ENCODE results near the gene LRRC3. TPM values are rescaled to one million over a fixed set of nuclear protein-coding genes. Genes with fewer than 3 reads are reported as not detected.

Gene LRRC3
- total and polyA plus RNA-seq, 2 of the 4 experiments (the other 2 are of a cell fraction) = under 0.01 to 0.38 TPM

DNA sequence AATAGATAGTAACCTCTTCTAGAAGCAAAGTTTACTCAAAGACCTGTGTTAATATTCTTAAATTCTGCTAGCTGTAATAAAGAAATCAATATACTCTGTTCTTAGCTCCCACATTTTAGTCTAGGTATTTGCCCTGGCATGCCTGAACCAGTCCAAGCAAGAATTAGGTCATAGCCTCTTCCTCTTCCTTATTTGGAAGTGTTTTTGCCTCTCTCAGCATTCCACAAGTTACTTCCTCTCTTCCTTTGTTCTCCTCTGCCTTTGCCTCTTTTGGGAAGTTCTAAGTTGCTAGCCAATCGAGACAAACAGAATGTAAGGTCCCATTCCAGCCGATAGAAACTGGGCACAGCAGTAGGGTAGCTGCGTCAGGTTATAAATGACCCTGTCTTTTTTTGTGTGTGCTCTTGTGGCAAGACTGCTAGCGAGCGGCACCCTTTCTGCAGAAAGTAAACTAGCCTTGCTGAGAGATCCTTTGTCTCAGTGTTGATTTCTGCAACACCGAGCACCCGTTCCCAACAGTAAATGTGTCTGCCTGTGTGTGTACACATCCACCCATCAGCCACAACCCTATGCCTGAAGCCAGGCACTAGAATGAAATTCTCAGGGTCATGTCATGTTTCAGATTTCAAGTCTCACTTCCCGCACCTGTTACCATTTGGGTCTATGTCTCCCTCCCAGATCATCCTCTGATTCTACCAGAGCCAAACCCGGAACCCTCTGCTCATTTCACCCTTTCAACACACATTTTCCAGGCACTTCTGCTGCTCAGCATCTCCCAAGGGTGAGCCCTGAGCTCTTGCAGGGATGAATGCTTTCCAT lies 37.5 kb downstream of the LRRC3 start:
- H3K4me2 ChIP-seq (ENCODE audit: low read depth, low read length) = no peak overlapping the region
- H2BK15ac ChIP-seq (ENCODE audit: low read depth, low read length) = no peak overlapping the region
- H2AK9ac ChIP-seq (replicated peaks; ENCODE audit: low read depth, low read length, poor library complexity) = peak overlapping the region; percentile 73
- no peak overlapping the region for H2BK20ac ChIP-seq (ENCODE audit: low read depth, low read length)
- no peaks in the 10 kb centered on the region for H3K36me3 ChIP-seq (ENCODE audit: control insufficient read depth, insufficient read depth, low read length)
- H4K8ac ChIP-seq (ENCODE audit: low read depth in 2 of 2, low read length in 2 of 2) = no peak overlapping the region
- peaks cover 12% of the 10 kb centered on the region; the same call in 1 of the 2 replicates for H3K27me3 ChIP-seq (ENCODE audit: control insufficient read depth, insufficient read depth, low read length)
- H3K9me3 ChIP-seq (ENCODE audit: control insufficient read depth, insufficient read depth, low read length) = peaks cover 24% of the 10 kb centered on the region
- no peaks in the 10 kb centered on the region for H3K9me1 ChIP-seq (ENCODE audit: insufficient read depth, low read length)
- intact Hi-C loops (cut with micrococcal nuclease) (no loop called here), dilution Hi-C loops (cut with HindIII; ENCODE audit: low sequenced_read_pairs, unreplicated experiment) (no loop called here), in situ Hi-C loops (cut with MboI; ENCODE audit: low sequenced_read_pairs) (no loop called here)
- no peak overlapping the region for H3K18ac ChIP-seq (ENCODE audit: low read depth, low read length)
- H3K4me3 ChIP-seq (ENCODE audit: insufficient read depth, low read depth, low read length) = no peak overlapping the region
- no peak overlapping the region for H3K9ac ChIP-seq (ENCODE audit: low read depth, low read length)
- no peak overlapping the region for H4K91ac ChIP-seq (ENCODE audit: insufficient read depth, low read depth, low read length)
- H2BK5ac ChIP-seq (ENCODE audit: low read depth, low read length, poor library complexity, severe bottlenecking) = no peak overlapping the region
- ChIA-PET POLR2A (ENCODE audit: unreplicated experiment) (no interaction called here), CTCF (no interaction called here)
- H3K79me1 ChIP-seq (ENCODE audit: low read depth in 1 of 2, low read length in 2 of 2) = no peaks in the 10 kb centered on the region
- H3K14ac ChIP-seq (replicated peaks; ENCODE audit: low read depth, low read length) = no peak overlapping the region
- no peak overlapping the region for H3K4ac ChIP-seq (ENCODE audit: low read depth, low read length)
- H4K20me1 ChIP-seq (ENCODE audit: insufficient read depth, low read length) = no peaks in the 10 kb centered on the region
- DNase-seq (no peak), ATAC-seq (ENCODE audit: low read depth) (no peak)
- WGBS, 2 experiments (ENCODE audit: extremely low coverage in 2 of 2, insufficient read length in 1 of 2) = no CpG with 5 or more reads among the region's 9 CpGs
- H3K27ac ChIP-seq (ENCODE audit: insufficient read depth, low read length) = no peak overlapping the region
- no peak overlapping the region for H3K56ac ChIP-seq (ENCODE audit: extremely low read depth, insufficient read depth, low read length)
- H3K23ac ChIP-seq (ENCODE audit: low read depth, low read length) = no peak overlapping the region
- TF ChIP-seq CEBPB (IDR thresholded peaks at IDR 0.05; ENCODE audit: low read depth, low read length) (no peak), MAZ (IDR thresholded peaks at IDR 0.05; ENCODE audit: borderline replicate concordance, low read depth, low read length) (no peak), RCOR1 (IDR thresholded peaks at IDR 0.05; ENCODE audit: insufficient replicate concordance, low read length) (no peak), RAD21 (IDR thresholded peaks at IDR 0.05; ENCODE audit: low read length) (no peak), CHD1 (IDR thresholded peaks at IDR 0.05; ENCODE audit: low read depth, low read length) (no peak), NFE2L2 (IDR thresholded peaks at IDR 0.05; ENCODE audit: low read depth, low read length) (no peak), FOS (IDR thresholded peaks at IDR 0.05; ENCODE audit: low read depth, low read length) (no peak), SMC3 (IDR thresholded peaks at IDR 0.05; ENCODE audit: low read depth, low read length) (no peak), RFX5 (IDR thresholded peaks at IDR 0.05; ENCODE audit: low read depth, low read length) (no peak), MXI1 (IDR thresholded peaks at IDR 0.05; ENCODE audit: borderline replicate concordance, low read depth, low read length) (no peak), MAFK (IDR thresholded peaks at IDR 0.05; ENCODE audit: low read depth, low read length) (no peak), POLR2A (IDR thresholded peaks at IDR 0.05; ENCODE audit: low read depth, low read length) (no peak)
- TF ChIP-seq, protein P1, sequence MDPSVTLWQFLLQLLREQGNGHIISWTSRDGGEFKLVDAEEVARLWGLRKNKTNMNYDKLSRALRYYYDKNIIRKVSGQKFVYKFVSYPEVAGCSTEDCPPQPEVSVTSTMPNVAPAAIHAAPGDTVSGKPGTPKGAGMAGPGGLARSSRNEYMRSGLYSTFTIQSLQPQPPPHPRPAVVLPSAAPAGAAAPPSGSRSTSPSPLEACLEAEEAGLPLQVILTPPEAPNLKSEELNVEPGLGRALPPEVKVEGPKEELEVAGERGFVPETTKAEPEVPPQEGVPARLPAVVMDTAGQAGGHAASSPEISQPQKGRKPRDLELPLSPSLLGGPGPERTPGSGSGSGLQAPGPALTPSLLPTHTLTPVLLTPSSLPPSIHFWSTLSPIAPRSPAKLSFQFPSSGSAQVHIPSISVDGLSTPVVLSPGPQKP (IDR thresholded peaks at IDR 0.05; ENCODE audit: borderline replicate concordance, low read depth, low read length) = no peak
- TF ChIP-seq, protein P2, sequence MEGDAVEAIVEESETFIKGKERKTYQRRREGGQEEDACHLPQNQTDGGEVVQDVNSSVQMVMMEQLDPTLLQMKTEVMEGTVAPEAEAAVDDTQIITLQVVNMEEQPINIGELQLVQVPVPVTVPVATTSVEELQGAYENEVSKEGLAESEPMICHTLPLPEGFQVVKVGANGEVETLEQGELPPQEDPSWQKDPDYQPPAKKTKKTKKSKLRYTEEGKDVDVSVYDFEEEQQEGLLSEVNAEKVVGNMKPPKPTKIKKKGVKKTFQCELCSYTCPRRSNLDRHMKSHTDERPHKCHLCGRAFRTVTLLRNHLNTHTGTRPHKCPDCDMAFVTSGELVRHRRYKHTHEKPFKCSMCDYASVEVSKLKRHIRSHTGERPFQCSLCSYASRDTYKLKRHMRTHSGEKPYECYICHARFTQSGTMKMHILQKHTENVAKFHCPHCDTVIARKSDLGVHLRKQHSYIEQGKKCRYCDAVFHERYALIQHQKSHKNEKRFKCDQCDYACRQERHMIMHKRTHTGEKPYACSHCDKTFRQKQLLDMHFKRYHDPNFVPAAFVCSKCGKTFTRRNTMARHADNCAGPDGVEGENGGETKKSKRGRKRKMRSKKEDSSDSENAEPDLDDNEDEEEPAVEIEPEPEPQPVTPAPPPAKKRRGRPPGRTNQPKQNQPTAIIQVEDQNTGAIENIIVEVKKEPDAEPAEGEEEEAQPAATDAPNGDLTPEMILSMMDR (conservative IDR thresholded peaks at IDR 0.05; ENCODE audit: low read depth, low read length) = no peak
- no TSS peak for BruUV-seq (replicated peaks)
- no peak overlapping the region for H2AFZ ChIP-seq (replicated peaks; ENCODE audit: low read length, poor library complexity)
- H2AK5ac ChIP-seq (ENCODE audit: low read depth, low read length) = no peak overlapping the region
- H2BK120ac ChIP-seq (ENCODE audit: low read depth, low read length) = no peak overlapping the region
- no peaks in the 10 kb centered on the region for H3K4me1 ChIP-seq (ENCODE audit: control insufficient read depth, insufficient read depth, low read length)
- no peak overlapping the region for H4K5ac ChIP-seq (ENCODE audit: low read depth, low read length)

Measured in IMR-90 (cell line).